RWPE1 (cell line): ENCODE measurements around the gene MAST3.

Experiments
- CTCF ChIA-PET: fragments of 350-600 bp; sonication (Branson Sonifier 250); formaldehyde crosslinking; extraction: SDS; loops from one replicate; lab custom pipeline; 2021; lab: Yijun Ruan, JAX
- POLR2A ChIA-PET: fragments of 400-600 bp; formaldehyde crosslinking; extraction: SDS; loops from one replicate; lab custom pipeline; 2020; ENCODE audit warnings: antibody characterized with exemption; ENCODE audit not compliant: low non-redundant PET; lab: Yijun Ruan, JAX
- DNase-seq: peaks from one replicate; pipeline ENCODE4 v3.0.0; 2012; ENCODE audit warnings: low spot score
- H3K27ac ChIP-seq: fragments of 450-650 bp; 2 replicates; pipeline ENCODE4 v1.5.1; 2017
- TF ChIP-seq, protein P1 (sequence below): fragments of 450-650 bp; conservative IDR thresholded peaks from 2 replicates; pipeline ENCODE4 v1.5.1; 2017; ENCODE audit warnings: low read depth, mild to moderate bottlenecking

The MAST3 gene

DNA sequence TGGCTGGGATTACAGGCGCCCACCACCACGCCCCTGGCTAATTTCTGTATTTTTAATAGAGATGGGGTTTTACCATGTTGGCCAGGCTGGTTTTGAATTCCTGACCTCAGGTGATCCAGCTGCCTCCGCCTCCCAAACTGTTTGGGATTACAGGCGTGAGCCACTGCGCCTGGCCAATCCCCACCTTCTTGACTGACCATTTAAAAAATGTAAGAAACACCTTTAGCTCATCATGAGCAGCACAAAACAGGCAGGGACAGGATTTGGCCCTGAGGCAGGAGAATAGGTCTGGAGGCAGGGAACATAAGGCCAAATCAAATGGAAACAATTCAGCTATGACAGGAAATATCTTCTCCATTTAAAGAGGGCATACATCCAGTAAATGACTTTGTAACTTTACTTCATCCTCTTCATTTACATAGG lies 94.1 kb downstream of the MAST3 start:
- DNase-seq: no peak
- ChIA-PET CTCF (interaction anchor here (0.9 to 1.9 kb wide), 4 partner anchors 13 to 196 kb away, joined by 3 to 8 read pairs (median 4); no protein-coding TSS in a partner anchor), POLR2A (interaction anchor here (0.6 to 0.7 kb wide), 4 partner anchors 25 to 230 kb away, joined by 3 to 9 read pairs (median 6); no protein-coding TSS in a partner anchor)
- peak overlapping the region; percentile 98 for H3K27ac ChIP-seq
- TF ChIP-seq, protein P1, sequence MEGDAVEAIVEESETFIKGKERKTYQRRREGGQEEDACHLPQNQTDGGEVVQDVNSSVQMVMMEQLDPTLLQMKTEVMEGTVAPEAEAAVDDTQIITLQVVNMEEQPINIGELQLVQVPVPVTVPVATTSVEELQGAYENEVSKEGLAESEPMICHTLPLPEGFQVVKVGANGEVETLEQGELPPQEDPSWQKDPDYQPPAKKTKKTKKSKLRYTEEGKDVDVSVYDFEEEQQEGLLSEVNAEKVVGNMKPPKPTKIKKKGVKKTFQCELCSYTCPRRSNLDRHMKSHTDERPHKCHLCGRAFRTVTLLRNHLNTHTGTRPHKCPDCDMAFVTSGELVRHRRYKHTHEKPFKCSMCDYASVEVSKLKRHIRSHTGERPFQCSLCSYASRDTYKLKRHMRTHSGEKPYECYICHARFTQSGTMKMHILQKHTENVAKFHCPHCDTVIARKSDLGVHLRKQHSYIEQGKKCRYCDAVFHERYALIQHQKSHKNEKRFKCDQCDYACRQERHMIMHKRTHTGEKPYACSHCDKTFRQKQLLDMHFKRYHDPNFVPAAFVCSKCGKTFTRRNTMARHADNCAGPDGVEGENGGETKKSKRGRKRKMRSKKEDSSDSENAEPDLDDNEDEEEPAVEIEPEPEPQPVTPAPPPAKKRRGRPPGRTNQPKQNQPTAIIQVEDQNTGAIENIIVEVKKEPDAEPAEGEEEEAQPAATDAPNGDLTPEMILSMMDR: no peak

DNA sequence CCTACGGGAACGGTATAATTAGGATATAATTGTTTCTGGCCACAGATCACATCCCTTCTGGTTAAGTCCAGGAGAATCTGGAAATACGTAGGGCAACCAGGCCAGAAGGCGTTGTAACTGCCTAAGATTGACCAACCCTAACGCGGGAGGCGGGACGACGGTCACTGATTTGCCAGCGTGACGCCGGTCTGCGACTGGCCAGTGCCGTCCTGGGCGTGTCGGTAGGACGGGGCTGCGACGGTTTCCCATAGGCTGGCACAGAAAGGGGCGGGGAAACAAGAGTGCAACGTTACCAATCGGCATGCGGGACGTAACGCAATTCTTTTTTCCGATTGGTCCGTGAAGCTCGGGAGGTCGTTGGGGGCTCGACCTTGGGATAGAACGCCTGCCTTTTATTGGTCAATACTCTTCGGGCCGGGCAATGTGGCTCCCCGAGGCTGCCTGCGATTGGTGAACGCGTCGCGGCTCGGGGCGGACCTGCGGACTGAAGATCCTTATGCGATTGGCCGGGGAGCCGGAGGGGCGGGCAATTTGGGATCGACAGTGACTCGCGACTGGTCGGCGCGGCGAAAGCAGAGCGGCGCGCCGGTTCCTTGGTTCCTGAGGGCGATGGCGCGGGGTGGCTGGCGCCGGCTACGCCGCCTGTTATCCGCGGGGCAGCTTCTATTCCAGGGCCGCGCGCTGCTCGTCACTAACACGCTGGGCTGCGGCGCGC lies 95.3 kb downstream of the MAST3 start, which contains the start of gene MPV17L2:
MPV17L2 (plus strand) TSS at position 546 of the 715 bp plus-strand sequence; CDS start at position 610, 64 bp downstream.
- H3K27ac ChIP-seq: peak within 1 kb of the TSS; percentile 98
- POLR2A ChIA-PET: interaction anchor here (0.5 to 1.0 kb wide), 3 partner anchors 8 to 20 kb away, joined by 3 to 7 read pairs (median 3); partner anchors contain the start of gene RAB3A
- peak; percentile 98 for DNase-seq
- CTCF ChIA-PET: interaction anchor here (0.7 to 1.9 kb wide), 4 partner anchors 12 to 175 kb away, joined by 3 to 8 read pairs (median 4); no protein-coding TSS in a partner anchor
- TF ChIP-seq, protein P1: no peak

DNA sequence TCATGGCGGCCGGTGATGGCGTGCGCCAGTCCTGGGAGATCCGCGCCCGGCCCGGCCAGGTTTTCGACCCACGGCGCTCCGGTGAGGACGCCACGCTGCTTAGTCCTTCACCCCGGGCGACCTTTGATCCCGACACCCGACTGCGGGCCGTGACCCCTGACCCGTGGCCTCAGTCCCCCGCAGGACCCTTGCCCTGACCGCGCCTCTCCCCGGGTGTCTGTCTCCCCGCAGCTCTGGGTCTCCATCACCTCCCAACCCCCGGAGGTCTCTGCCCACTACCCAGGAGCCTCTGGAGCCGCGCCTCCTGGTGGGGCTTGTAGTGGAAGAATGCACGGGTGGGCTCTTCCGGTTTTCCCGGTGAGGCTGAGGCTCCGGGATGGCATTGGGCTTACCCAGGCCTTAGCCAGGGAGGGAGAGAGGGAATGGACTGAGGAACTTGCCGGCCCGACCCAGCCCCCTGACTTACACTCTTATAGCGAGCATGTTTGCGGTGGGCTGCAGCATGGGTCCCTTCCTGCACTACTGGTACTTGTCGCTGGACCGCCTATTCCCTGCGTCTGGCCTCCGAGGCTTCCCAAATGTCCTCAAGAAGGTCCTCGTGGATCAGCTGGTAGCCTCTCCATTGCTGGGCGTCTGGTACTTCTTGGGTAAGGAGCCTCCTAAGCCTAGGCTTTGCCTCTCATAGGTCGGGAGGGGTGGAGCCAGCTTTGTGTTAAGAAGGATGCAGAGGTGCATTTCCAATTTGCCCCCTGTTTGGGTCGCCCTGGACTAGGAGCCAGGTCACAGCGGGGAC lies 96.0 kb downstream of the MAST3 start:
- CTCF ChIA-PET: interaction anchor here (1.5 kb wide), 1 partner anchor 58 kb away, joined by 8 read pairs; no protein-coding TSS in a partner anchor
- H3K27ac ChIP-seq: peak overlapping the region; percentile 98
- POLR2A ChIA-PET: interaction anchor here (0.5 to 1.0 kb wide), 4 partner anchors 9 to 81 kb away, joined by 3 to 7 read pairs (median 3); partner anchors contain the start of gene RAB3A
- TF ChIP-seq, protein P1: no peak
- DNase-seq: no peak

DNA sequence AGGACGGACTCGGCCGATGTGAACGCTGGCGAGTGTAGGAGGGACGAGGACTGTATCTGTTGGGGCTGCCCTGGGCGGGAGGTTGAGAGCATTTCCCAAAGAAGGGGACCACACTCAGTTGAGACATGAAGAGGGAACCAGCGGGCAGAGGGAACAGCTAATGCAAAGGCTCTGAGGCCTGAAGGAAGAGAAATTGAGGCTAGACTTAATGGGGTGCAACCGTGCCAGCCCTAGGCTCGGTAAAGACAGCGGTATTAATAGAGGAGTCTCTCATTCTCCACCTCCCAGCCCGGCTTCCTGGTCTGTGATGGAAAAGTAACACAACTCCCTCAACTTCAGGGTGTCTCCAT lies 96.6 kb downstream of the MAST3 start:
- POLR2A ChIA-PET: no interaction called here
- CTCF ChIA-PET: interaction anchor here (1.5 kb wide), 1 partner anchor 58 kb away, joined by 8 read pairs; no protein-coding TSS in a partner anchor
- DNase-seq: no peak
- TF ChIP-seq, protein P1: no peak
- H3K27ac ChIP-seq: peak overlapping the region; percentile 98

DNA sequence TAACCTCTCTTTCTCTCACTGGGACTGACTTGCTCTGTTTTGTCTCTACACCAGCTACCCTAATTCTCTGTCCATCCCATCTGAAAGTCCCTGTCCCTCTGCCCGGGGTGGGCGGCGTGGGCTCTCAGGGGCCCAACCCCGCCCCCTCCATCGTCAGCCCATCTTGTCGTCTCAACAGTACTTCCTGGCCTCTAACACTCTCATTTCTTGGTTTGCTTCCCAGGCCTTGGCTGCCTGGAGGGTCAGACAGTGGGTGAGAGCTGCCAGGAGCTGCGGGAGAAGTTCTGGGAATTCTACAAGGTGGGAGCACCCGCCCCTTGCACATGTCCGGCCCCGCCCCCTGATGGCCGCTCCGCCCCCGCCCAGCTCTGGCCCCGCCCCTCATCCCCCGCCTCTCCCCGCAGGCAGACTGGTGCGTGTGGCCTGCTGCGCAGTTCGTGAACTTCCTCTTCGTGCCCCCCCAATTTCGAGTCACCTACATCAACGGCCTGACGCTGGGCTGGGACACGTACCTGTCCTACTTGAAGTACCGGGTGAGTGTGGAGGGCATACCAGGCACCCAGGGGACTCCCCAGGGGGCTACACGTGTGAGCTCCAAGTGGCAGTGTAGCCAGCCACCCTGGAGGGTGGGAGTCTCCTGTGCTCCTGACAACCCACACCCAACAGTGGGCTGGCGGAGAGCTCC lies 97.1 kb downstream of the MAST3 start:
- ChIA-PET CTCF (interaction anchor here (0.6 to 1.5 kb wide), 2 partner anchors 57 to 81 kb away, joined by 4 to 8 read pairs; no protein-coding TSS in a partner anchor), POLR2A (no interaction called here)
- TF ChIP-seq, protein P1: no peak
- DNase-seq: peak; percentile 63
- H3K27ac ChIP-seq: peak overlapping the region; percentile 98
